ENCODE data around the gene GRM5.

DNA sequence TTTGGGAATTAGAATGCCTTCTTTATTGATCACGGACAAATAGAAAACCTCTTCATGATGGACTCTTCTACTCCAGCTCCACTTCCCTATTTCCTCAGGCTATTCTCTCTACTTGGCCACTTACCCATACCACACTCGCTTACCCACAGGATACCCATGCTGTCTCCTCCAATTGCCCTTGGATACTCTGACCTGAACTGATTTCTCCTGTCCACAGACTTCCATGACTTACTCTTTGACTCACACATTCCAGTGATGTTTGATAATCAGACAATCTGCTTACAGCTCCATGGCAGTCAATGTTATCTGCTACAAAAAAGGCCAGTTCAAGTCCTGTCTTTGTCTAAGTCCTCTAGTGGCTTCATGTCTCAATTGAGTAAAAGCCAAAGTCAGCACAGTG, 436.3 kb downstream of the GRM5 start:
- TF ChIP-seq EZH2 (IDR thresholded peaks at IDR 0.05; ENCODE audit: insufficient read depth, poor library complexity, severe bottlenecking) (no peak), EZH2phosphoT487 (IDR thresholded peaks at IDR 0.05; ENCODE audit: insufficient read depth, low read depth) (no peak)

Data from GM23248 (cell line).